DND-41 (cell line): ENCODE data around the gene ATP9B.

Source experiments
- ATAC-seq: fragments of 200-7000 bp; cut with Tn5 transposase; 3 replicates; pipeline ENCODE4 v1.9.1; 2021; ENCODE audit warnings: low read depth; ENCODE audit not compliant: insufficient read depth
- DNase-seq: peaks from one replicate; pipeline ENCODE4 v3.0.0-alpha.2; 2020
- H2AFZ ChIP-seq: 2 replicates; pipeline ENCODE4 v1.6.0; 2012; ENCODE audit warnings: low read depth, low read length
- H3K27ac ChIP-seq: 2 replicates; pipeline ENCODE4 v1.5.1; 2012; ENCODE audit warnings: low read length, inconsistent platforms
- H3K27me3 ChIP-seq: fragments of 200-600 bp; sonication (generic); 2 replicates; pipeline ENCODE4 v1.6.0; 2012; ENCODE audit warnings: low read length, mild to moderate bottlenecking, inconsistent platforms; ENCODE audit not compliant: insufficient read depth, poor library complexity
- H3K36me3 ChIP-seq: 2 replicates; pipeline ENCODE4 v1.5.1; 2012; ENCODE audit warnings: low read length, inconsistent platforms; ENCODE audit not compliant: insufficient read depth
- H3K4me1 ChIP-seq: 2 replicates; pipeline ENCODE4 v1.5.1; 2012; ENCODE audit warnings: mild to moderate bottlenecking, low read length; ENCODE audit not compliant: insufficient read depth
- H3K4me2 ChIP-seq: 2 replicates; pipeline ENCODE4 v1.6.0; 2012; ENCODE audit warnings: mild to moderate bottlenecking, moderate library complexity, low read length, inconsistent platforms; ENCODE audit not compliant: insufficient read depth
- H3K4me3 ChIP-seq, 2 experiments: fragments of 200-600 bp in 1 of 2; shearing (Covaris generic) in 1 of 2; 2 replicates each; pipeline ENCODE4 v1.5.1; 2012 to 2016; ENCODE audit warnings: inconsistent platforms in 2 of 2, low read length in 2 of 2, mild to moderate bottlenecking in 2 of 2, low read depth in 1 of 2, moderate library complexity in 1 of 2
- H3K79me2 ChIP-seq: 2 replicates; pipeline ENCODE4 v1.6.0; 2012; ENCODE audit warnings: low read length, inconsistent platforms; ENCODE audit not compliant: insufficient read depth
- H3K9ac ChIP-seq: 2 replicates; pipeline ENCODE4 v1.6.0; 2012; ENCODE audit warnings: low read depth, mild to moderate bottlenecking, inconsistent platforms, low read length, moderate library complexity
- H3K9me3 ChIP-seq: 2 replicates; pipeline ENCODE4 v1.5.1; 2012; ENCODE audit warnings: low read length, moderate library complexity, mild to moderate bottlenecking, inconsistent platforms; ENCODE audit not compliant: insufficient read depth, severe bottlenecking
- H4K20me1 ChIP-seq: 2 replicates; pipeline ENCODE4 v1.6.0; 2012; ENCODE audit warnings: low read length; ENCODE audit not compliant: insufficient read depth
- EZH2 ChIP-seq: IDR thresholded peaks from 3 replicates; pipeline ENCODE4 v1.6.1; 2012; ENCODE audit warnings: borderline replicate concordance, low read depth, mild to moderate bottlenecking, moderate library complexity, low read length, inconsistent platforms; ENCODE audit not compliant: severe bottlenecking
- TF ChIP-seq, protein P1 (sequence below): IDR thresholded peaks from 2 replicates; pipeline ENCODE4 v1.5.1; 2012; ENCODE audit warnings: borderline replicate concordance, low read length, moderate library complexity, mild to moderate bottlenecking; ENCODE audit not compliant: poor library complexity, severe bottlenecking; ENCODE audit errors: extremely low read depth

The ATP9B gene

DNA sequence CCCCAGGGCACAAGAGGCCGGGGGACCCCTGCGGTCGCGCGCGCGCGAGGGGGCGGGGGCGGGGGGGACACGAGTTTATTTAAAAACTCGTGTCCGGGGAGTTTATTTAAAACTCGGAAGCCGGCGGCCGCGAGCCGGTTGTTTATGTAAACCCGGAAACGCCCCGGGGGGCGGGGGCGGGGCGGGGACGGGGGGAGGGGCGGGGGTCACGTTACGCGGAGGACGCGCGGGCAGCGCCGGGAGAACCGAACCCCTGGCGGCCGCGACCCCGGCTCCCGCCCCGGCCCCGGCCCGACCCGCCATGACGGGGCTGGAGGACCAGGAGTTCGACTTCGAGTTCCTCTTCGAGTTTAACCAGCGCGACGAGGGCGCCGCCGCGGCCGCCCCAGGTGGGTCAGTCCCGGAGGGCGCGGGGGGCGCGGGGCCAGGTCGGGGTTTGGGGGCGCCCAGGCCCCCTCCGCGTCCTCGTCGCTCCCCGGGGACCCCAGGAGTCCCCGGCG is 330.9 kb downstream of the ATP9B start:
- H4K20me1 ChIP-seq = peaks cover 26% of the 10 kb centered on the region
- peak overlapping the region; percentile 63 to 72; a peak in 3 of 4 replicates for H3K4me3 ChIP-seq
- H3K79me2 ChIP-seq = peaks cover 17% of the 10 kb centered on the region
- DNase-seq = peak; percentile 70
- peaks cover 4% of the 10 kb centered on the region for H3K27me3 ChIP-seq
- TF ChIP-seq EZH2 = no peak
- peak overlapping the region; percentile 54; the same call in 1 of the 2 replicates for H3K27ac ChIP-seq
- H3K4me2 ChIP-seq = peak overlapping the region; percentile 72
- peaks cover 52% of the 10 kb centered on the region for H3K4me1 ChIP-seq
- peak overlapping the region; percentile 81 for H3K9ac ChIP-seq
- no peaks in the 10 kb centered on the region for H3K36me3 ChIP-seq
- peak; percentile 53 for ATAC-seq
- peak overlapping the region; percentile 68 for H2AFZ ChIP-seq
- no peaks in the 10 kb centered on the region for H3K9me3 ChIP-seq

DNA sequence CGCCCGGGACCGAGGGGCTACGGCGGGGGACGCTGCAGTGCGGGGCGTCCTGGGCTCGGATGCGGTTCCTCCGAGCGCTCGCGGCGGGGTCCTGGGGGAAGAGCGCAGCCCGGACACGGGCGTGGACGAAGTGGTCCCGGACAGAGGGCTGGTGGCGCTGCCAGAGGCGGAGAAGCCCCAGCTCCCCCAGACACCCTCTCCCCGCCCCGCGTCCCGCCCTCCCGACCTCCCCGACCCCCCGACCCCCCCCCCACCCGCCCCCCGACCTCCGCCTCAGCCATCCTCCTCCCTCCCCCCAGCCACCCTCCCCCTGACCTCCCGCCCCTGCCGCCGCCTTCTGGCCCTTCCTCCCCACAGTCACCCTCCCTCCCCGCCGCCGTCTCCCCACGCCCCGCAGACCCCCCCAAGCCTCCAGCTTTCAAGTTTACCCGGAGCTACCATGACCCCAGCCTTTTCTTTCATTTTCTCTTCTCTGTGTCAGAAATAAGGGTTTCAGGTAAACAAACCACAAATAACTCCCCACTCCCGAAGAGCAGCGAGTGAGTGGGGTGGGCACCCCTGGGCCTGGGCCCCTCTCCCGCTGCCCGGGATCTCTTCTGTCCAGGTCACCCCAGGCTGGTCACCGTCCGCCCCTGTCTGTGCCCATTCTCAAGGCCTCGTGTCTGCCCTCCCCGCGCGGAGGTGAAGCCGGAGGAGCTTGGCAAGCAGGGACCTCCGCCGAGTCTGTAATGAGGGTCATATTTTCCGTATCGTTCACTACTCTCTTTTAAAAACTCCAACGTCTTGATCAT is 331.6 kb downstream of the ATP9B start:
- Histone ChIP-seq H3K4me3 (peak overlapping the region; percentile 63 to 72; a peak in 3 of 4 replicates), H3K27ac (peak overlapping the region; percentile 54; the same call in 1 of the 2 replicates), H3K36me3 (no peaks in the 10 kb centered on the region), H3K9ac (peak overlapping the region; percentile 81), H4K20me1 (peaks cover 26% of the 10 kb centered on the region), H3K4me1 (peaks cover 56% of the 10 kb centered on the region), H2AFZ (peak overlapping the region; percentile 68), H3K79me2 (peaks cover 22% of the 10 kb centered on the region), H3K9me3 (no peaks in the 10 kb centered on the region), H3K4me2 (peak overlapping the region; percentile 72), H3K27me3 (peaks cover 3% of the 10 kb centered on the region)
- ATAC-seq = peak; percentile 30
- DNase-seq = peak; percentile 59
- TF ChIP-seq, protein P1, sequence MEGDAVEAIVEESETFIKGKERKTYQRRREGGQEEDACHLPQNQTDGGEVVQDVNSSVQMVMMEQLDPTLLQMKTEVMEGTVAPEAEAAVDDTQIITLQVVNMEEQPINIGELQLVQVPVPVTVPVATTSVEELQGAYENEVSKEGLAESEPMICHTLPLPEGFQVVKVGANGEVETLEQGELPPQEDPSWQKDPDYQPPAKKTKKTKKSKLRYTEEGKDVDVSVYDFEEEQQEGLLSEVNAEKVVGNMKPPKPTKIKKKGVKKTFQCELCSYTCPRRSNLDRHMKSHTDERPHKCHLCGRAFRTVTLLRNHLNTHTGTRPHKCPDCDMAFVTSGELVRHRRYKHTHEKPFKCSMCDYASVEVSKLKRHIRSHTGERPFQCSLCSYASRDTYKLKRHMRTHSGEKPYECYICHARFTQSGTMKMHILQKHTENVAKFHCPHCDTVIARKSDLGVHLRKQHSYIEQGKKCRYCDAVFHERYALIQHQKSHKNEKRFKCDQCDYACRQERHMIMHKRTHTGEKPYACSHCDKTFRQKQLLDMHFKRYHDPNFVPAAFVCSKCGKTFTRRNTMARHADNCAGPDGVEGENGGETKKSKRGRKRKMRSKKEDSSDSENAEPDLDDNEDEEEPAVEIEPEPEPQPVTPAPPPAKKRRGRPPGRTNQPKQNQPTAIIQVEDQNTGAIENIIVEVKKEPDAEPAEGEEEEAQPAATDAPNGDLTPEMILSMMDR = no peak
- no peak for TF ChIP-seq EZH2

DNA sequence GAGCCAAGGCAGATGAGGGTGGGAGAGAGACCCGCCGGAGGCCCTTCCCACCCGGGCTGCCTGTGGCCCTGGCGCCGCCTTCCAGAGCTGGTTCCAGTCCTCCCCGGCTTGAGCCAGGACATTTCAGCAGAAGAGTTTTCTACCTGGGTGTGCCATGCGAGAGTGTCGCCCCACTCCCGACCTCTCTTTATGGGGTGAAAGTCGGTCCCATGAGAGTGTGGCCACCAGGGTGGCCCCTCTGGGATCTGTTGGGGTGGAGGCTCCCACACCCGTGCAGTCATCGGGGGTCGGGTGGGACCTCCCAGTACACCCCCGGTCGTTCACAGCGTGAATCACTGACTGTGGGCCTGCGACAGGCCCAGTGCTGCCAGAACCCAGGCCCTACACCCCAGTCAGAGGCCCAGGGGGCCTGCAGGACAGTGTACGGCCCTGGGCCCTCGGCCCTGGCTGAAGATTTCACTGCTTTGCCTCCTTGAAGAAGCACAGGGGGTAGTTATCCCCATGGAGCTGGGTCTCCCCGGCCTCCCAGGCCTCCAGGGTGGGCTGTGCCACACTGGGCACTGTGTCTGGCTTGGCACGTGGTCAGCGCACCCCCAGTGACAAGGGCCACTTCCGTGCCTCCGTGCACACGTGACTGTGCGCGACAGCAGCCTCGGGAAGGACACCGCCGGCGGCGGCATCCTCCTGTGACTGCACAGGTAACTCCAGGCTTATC is 332.5 kb downstream of the ATP9B start:
- no peak for TF ChIP-seq EZH2
- TF ChIP-seq, protein P1 = no peak
- Histone ChIP-seq H3K79me2 (peaks cover 23% of the 10 kb centered on the region), H3K9me3 (no peaks in the 10 kb centered on the region), H3K4me3 (no peak overlapping the region), H3K4me2 (peak overlapping the region; percentile 38; the same call in 1 of the 2 replicates), H3K9ac (no peak overlapping the region), H4K20me1 (peaks cover 28% of the 10 kb centered on the region), H3K4me1 (peaks cover 51% of the 10 kb centered on the region), H3K27me3 (no peaks in the 10 kb centered on the region), H3K36me3 (no peaks in the 10 kb centered on the region), H2AFZ (no peak overlapping the region), H3K27ac (no peak overlapping the region)
- no peak for DNase-seq
- no peak for ATAC-seq

DNA sequence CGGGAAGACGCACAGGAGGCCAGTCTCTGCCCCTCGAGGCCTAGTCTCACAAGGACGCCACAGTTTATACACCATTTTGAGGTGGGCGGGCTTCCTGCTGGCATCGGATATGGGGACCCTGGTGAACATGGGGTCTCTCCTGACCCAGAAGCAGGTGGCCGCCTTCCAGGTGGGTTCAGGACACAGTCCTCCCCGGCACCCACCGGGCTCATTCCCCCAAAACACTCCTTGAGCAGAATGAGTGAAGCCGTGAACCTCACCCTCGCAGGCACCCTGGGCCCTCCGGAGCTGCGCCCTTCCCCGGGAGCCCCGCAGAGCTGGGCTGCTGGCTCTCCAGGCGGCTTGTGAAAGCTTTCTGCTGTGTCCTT is 333.0 kb downstream of the ATP9B start:
- no peak overlapping the region for H3K27ac ChIP-seq

More for the DNA sequence above, 333.0 kb downstream of the ATP9B start:
- peaks cover 33% of the 10 kb centered on the region for H4K20me1 ChIP-seq
- peaks cover 26% of the 10 kb centered on the region for H3K79me2 ChIP-seq
- no peak overlapping the region for H3K4me3 ChIP-seq
- H3K4me2 ChIP-seq = 0 out of 2 replicates have a peak overlapping the region, but pooled peaks have one; percentile 38
- ATAC-seq (no peak), DNase-seq (no peak)
- no peak overlapping the region for H2AFZ ChIP-seq
- H3K9ac ChIP-seq = no peak overlapping the region
- H3K4me1 ChIP-seq = peaks cover 49% of the 10 kb centered on the region
- H3K36me3 ChIP-seq = no peaks in the 10 kb centered on the region
- H3K9me3 ChIP-seq = no peaks in the 10 kb centered on the region
- TF ChIP-seq EZH2 = no peak
- TF ChIP-seq, protein P1 = no peak
- H3K27me3 ChIP-seq = no peaks in the 10 kb centered on the region
